A549 treated with AZD9567 at 1 μM for 4 hours (cell line): ENCODE results near the gene TECTB. TPM values are rescaled to one million over a fixed set of nuclear protein-coding genes. Genes with fewer than 3 reads are reported as not detected.

Experiments used
- total RNA-seq: library from RNA; stranded (reverse); fragments of 200-300 nt; extraction: Qiagen RNA extraction; gene quantifications from 5 replicates; pipeline ENCODE4 v1.2.3, GENCODE V29; 2022; ENCODE audit not compliant: insufficient read depth

TECTB gene
- total RNA-seq: not detected in 5 replicates

GRCh38 chr10:112283100-112283499, at the start of gene TECTB:
Gene TECTB, plus strand, starts transcription at chr10:112283400. Its CDS starts 335 bp downstream, at chr10:112283735.

Other genes with a start within 250 kb of the TECTB start
- gene GPAM, start 99.6 kb upstream of the TECTB start, total RNA-seq: 5.6 to 7.6 TPM (median 7.0 TPM) in 5 replicates
- gene ACSL5, start 90.7 kb downstream of the TECTB start, total RNA-seq: 0.13 to 0.22 TPM (median 0.18 TPM) in 4 of 5 replicates, not detected in the other
- 27.8 to 28.8 TPM (median 28.4 TPM) in 5 replicates for gene ZDHHC6, start 163.5 kb downstream of the TECTB start, total RNA-seq
- gene VTI1A, start 163.8 kb downstream of the TECTB start, total RNA-seq: 12.4 to 26.5 TPM (median 14.4 TPM) in 5 replicates